NOMO-1 (cell line): ENCODE measurements around the gene CLCN7.
"Not testable (repeated sequence)": the region's sequence is repeated elsewhere in the genome, so short reads cannot be mapped to it uniquely, and the experiment has no call there.

Experiments
- DNase-seq, 2 experiments: peaks; one replicate each; lab custom pipeline; 2025; ENCODE audit not compliant: unreplicated experiment in 2 of 2; lab: John Stamatoyannopoulos, UW

CLCN7 gene

DNA sequence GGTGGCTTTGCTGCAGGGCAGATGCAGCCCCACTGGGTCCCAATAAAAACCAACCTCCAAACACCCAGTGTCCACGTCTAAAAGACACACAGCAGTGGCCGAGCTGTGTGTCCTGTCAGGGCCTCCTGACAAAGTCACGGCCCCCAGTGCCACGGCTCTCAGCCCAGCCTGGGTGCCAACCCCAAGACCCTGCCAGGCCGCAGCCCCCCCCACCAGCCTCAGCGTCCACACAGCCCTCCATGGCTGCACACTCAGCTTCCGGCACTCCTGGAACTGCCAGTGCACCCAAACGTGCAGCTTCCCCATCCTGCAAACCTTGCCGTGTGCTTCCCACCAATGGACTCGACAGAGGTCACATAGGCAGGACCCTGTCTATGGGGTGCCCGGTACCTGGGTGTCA is 26.9 kb downstream of the CLCN7 start:
- DNase-seq: no peak

DNA sequence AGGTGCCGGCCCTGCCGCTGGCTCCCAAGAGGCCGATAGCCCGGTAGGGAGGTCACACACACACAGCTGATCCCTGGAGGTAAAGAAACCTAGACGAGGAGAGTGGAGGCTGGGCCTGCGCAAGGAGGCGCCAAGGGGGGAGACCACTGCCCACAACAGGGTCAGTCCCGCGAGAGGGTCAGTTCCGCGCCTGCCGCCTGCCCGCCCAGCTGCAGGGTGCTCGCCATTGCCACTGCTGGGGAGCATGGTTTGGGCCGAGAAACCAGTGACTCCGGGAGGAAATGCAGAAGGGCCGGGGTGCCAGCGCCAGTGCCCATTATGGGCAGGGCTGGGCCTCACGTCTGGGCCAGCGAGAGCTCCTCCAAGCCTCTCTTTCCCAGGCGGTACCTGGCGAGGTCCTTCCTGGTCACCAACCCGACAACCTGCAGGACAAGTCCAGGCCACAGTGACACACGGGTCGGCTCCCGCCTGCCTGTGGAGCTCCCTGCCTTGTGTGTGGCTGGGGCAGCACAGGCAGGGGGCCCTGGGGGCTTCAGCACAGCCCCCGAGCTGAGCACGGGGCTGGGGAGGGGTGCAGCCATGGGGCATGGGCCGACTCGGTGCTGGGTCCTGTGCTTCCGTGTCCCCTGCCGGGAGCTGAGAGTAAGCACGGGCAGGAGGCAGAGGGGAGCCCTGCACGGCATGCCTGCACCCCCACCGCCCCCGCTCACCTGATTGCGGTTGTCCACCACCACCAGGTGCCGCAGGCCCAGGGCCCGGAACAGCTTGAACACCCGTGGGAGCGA is 28.3 kb downstream of the CLCN7 start:
- no peak for DNase-seq

GRCh38 chr16:1445518-1446203 is 29.2 kb downstream of the CLCN7 start:
- no peak for DNase-seq

DNA sequence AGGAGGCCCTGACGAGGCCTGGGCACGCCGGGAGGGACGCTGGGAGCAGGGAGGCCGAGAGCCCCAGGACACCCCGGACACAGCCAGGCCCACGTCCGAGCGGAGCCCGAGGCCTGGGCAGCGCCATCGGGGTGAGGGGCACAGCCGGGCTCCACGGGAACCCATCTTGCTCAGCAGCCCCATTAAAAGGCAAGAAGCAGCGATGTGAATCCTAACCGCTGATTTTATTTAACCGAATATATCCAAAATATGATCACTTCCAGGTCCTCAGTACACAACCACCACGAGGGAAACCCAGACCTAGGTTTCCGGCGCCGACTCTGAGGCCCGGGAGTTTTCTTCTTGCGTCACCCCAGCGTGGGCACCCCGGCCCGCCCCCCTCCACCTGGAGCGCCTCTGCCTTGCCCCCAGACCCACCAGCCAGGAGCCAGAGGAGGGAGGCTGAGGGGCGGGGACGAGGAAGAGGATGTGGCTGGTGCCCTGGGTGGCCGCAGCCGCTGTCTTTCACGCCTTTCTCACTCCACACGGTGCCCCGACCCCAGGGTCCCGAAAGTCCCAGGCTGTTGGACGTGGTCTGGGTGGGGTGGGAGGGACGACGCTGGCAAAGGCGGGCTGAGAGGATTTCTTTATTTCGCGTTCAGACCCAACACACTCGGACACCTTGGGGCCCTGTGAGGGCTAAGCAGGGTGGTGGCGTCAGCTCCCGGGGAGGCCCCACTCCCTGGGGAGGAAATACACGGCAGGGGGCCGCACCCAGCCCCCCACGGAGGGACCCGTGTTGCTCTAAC is 29.9 kb downstream of the CLCN7 start:
- no peak for DNase-seq

DNA sequence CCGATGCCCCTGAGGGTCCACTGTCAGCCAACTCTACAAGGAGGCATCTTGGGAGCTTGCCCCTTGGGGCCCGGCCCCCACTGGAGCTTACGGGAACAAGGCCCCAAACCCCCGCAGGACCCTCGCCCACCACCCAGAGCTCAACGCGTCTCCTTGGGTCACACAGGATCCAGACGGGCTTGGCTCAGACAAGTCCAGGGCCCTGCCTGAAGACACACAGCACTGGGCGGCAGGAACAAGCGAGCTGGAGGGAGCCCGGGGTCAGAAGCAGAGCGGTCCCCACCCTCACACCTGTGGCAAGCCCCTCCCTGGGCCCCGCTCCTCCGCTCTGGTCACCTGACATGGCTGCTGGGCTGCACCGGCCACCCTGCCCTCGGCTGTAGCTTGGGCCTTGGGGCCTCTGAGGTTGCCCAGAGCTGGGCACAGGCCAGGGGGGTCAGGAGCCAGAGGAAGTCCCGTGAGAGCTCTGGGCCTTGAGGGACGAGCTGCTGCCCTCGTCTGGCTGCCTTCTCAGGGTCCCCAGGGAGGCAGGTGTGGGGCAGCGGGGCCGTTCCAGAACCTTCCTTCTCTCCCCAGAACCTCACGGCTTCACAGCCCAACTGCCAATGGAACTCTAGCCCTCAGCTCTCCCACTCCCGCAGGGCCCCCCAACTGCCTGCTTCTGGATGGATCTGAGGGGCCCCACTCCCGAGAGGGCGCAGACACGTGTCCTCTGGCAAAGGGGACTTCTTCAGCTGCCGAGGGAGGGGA is 30.7 kb downstream of the CLCN7 start, which contains the start of gene CCDC154:
Gene CCDC154, minus strand, starts transcription at position 577 of the 750 bp plus-strand sequence. Its CDS starts 234 bp downstream, at position 343.
- DNase-seq: no peak

- no peak for DNase-seq
Observed at GRCh38 chr16:1443403-1443973, 31.3 kb downstream of the CLCN7 start.

- DNase-seq: no peak
Observed at GRCh38 chr16:1442697-1443096, 32.1 kb downstream of the CLCN7 start.

DNA sequence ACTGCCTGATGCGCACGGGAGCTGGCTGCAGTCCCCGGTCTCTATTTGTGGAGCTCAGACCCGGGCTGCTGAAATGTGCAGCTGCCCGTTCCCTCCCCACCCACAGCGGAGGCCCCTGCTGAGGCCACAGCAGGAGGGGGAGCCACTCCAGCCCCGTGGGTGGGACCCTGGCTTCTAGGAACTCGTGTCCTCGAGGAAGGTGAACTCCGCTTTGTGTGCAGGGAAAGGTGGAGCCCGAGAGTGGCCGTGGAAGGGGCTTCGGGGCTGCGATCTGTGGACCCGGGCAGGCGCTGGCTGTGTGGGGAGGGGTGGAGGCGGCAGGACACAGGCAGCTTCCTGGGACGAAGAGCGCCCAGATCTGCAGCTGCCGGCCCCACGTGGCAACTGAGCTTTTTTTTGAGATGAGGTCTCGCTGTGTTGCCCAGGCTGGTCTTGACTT is 33.4 kb downstream of the CLCN7 start:
- no peak for DNase-seq

DNA sequence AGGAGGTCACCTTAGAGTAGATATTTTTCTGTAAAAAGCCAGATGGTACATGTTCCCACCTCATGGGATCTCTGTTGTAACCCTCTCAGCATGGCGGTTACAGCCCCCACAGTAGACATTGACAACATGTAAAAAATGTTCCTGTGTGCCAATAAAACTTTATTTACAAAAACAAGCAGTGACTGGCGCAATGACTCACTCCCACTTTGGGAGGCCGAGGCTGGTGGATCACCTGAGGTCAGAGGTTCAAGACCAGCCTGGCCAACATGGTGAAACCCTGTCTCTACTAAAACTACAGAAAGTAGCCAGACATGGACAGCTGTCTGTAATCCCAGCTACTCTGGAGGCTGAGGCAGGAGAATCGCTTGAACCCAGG is 35.1 kb downstream of the CLCN7 start:
- not testable (repeated sequence) for DNase-seq

- no peak for DNase-seq
Observed at GRCh38 chr16:1439058-1439698, 35.6 kb downstream of the CLCN7 start.

DNA sequence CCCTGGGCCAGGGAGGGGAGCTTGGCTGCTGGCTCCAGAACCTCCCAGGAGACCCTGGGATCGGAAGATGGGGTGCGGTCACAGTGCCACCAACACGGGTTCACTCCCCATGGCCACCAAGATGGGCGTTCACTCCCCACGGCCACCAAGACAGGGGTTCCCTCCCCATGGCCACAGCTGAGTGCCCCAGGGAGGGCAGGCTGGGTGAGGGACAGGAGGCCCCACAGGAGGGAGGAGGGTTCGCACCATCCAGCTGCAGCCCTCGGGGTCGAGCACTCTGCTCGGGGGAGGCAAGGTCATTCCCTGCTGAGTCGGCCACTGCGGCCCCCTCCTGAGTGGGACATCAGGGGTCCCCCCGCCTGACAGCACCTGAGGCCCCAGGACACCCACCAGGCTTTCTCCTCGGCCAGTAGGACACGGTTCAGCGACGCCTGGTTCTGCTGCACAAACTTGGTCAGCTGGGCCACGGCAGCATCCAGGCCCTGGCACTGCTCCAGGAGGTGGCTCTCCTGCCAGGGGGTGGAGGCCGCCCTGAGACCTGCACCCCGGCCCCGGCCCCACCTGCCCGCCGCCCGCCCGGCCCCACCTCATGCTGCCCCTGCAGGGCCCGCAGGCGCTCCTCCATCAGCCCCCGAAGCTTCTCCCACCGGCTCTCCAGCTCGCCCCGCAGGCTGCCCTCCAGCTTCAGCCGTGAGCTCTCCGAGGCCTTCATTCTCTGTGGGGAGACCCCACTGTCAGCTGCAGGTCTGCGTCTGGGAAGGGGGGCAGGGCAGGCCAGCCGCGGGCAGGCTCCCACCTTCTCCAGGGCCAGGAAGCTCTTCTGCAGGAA is 36.4 kb downstream of the CLCN7 start:
- no peak for DNase-seq

DNA sequence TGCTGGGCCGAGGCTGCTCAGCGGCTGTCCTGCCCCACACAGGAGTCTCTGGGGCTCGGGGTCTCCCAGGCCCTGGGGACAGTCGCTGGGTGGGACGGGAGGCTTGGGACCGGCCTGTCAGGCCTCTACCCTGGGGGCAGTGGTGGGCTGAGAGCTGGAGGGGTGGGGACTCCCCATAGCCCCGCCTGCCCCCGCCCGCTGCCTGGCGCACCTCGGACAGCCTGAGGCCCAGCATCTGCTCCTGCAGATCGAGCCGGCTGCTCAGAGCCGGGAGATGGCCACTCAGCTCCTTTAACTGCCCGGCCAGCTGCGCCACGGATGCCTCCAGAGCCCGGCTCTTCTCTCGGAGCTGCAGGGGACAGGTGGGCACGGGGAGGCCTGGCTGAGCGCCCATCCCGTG is 37.2 kb downstream of the CLCN7 start:
- no peak for DNase-seq

DNA sequence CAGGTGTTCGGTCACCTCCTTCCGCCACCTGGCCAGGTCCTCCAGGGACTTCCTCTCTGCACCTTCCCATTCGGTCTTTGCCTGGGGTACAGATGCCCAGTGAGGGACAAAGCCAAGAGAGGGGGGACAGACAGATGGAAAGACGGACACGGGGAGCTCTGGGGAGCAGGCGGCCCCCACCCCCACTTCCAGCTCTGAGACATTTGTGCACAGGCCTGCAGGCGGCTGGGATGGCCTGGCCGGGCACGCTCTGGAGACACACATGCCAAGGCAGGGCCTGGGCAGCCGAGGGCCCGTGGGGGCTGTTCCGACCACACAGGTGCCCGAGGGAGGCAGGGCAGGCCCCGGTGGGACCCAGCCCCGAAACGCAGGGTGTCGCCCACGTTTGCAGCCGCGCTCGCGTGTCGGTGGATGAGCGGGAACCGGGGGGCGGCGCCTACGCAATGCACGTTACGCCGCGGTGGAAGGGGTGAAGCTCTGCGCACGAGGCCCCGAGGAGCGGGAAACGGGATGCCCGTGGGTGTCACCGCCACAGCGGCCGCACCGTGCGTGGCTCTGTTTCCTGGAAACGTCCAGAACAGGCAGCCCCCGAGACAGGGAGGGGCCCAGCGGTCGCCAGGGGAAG is 38.0 kb downstream of the CLCN7 start:
- DNase-seq: no peak

DNA sequence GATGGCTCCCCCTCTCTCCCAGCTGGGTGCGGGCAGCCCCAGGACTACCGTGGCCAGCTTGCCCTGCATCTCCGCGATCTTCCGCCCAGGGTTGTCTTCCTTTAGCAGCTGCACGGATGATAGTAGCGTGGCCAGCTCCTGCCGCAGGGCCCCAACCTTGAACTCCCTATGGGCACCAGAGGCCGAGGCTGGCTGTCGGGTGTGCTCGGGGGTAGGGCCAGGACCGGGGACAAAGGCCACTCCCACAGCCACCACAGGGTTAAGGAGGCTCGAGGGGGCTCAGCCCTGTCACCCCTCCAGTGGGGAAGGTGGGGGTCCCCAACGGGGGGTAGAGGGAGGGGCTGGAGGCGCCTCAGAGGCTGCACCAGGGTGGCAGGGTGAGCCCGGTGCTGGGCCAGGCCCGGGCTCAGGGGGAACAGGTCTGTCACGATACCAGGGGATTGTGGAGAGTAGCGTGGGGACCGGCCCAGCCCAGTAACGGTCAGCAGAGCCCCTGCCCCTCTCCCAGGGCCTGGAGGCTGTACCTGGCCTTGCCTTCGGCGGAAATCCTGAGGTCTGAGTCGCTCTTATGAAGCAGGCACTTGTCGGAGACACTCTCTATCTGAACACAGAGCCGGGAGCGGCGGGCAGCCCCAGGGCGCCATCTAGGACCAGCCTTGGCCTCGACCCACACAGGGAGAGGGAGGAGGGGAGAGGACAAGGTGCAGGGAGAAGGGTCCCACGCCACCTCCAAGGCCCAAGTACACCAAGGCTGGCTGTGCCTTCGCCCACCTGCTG is 38.7 kb downstream of the CLCN7 start:
- no peak for DNase-seq

DNA sequence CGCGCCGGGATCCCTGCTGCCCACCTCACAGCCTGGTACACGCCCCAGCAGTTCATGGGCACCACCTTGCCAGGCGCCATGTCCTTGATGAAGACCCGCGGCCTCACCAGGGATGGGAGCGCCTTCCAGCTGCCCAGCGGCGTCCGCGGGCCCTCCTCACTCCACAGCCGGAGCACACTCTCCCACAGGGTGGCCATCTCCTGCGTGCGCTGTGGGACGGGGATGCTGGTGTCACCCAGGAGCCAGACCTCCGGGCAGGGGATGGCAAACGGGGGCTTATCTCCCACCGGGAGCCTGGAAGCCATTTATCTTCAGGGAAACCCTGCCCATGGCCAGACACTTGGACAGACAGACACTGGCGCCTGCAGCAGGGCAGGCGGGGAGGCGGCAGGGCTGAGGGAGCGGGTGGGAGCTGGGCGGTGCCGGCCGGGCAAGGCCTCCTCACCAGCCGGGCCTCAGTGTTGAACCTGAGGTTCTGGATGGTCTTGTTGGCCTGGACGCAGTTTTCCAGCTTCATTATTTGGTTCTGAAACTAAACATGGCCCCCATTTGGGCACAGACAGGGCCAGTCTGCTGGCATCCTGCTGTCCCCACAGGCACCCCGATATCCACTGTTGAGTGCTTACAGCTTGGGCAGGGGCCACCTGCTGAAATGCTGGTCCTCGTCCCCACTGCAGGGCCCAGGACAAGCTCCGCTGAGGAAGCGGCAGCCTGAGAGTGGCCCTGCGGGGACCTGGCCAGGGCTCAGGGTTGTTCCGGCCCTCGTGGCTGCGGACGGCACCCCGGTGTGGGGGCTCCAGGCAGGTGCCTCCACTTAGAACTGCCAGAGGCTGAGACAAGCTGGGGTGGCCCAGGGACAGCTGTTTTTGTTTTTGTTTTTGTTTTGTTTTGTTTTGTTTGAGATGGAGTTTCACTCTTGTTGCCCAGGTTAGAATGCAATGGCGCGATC is 39.9 kb downstream of the CLCN7 start:
- DNase-seq: no peak

- DNase-seq: no peak
Observed at GRCh38 chr16:1433756-1434155, 41.1 kb downstream of the CLCN7 start.

DNA sequence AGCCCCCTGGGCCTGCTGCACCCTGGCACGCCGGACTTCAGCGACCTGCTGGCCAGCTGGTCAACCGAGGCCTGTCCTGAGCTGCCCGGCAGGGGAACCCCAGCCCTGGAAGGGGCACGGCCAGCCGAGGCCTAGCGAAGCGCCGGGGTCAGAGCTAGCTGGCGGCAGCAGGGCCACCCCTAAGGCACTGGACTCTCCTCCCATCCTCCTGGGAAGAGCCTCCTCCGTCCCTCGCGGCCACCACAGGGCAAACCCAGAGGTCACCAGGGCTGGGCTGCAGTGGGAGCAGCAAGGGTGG is 41.6 kb downstream of the CLCN7 start:
- no peak for DNase-seq
